ENCODE measurements around the gene H6PD.

H6PD gene

GRCh38 chr1:9207715-9208114 is 26.9 kb upstream of the H6PD start:
- no peak for TF ChIP-seq CTCF (IDR thresholded peaks at IDR 0.05; ENCODE audit: extremely low read depth, missing control alignments)
- DNase-seq (ENCODE audit: low spot score): no peak

- no peak for DNase-seq (ENCODE audit: low spot score)
- no peak for TF ChIP-seq CTCF (IDR thresholded peaks at IDR 0.05; ENCODE audit: extremely low read depth, missing control alignments)
These were observed 23.2 kb upstream of the H6PD start for GRCh38 chr1:9211291-9211811.

- no peak for DNase-seq (ENCODE audit: low spot score)
- TF ChIP-seq CTCF (IDR thresholded peaks at IDR 0.05; ENCODE audit: extremely low read depth, missing control alignments): no peak
These were observed 21.8 kb upstream of the H6PD start for GRCh38 chr1:9212735-9213134.

GRCh38 chr1:9213956-9214355 is 20.6 kb upstream of the H6PD start:
- no peak for DNase-seq (ENCODE audit: low spot score)
- no peak for TF ChIP-seq CTCF (IDR thresholded peaks at IDR 0.05; ENCODE audit: extremely low read depth, missing control alignments)

- no peak for DNase-seq (ENCODE audit: low spot score)
These were observed 15.7 kb upstream of the H6PD start for GRCh38 chr1:9218917-9219316.

GRCh38 chr1:9222846-9223625 is 11.5 kb upstream of the H6PD start:
- TF ChIP-seq CTCF (IDR thresholded peaks at IDR 0.05; ENCODE audit: extremely low read depth, missing control alignments): no peak

More at GRCh38 chr1:9218917-9219316, 15.7 kb upstream of the H6PD start:
- no peak for TF ChIP-seq CTCF (IDR thresholded peaks at IDR 0.05; ENCODE audit: extremely low read depth, missing control alignments)

GRCh38 chr1:9224664-9225410 is 9.7 kb upstream of the H6PD start:
- TF ChIP-seq CTCF (IDR thresholded peaks at IDR 0.05; ENCODE audit: extremely low read depth, missing control alignments): no peak
- DNase-seq (ENCODE audit: low spot score): no peak

More at GRCh38 chr1:9222846-9223625, 11.5 kb upstream of the H6PD start:
- no peak for DNase-seq (ENCODE audit: low spot score)

All from GM20000 (cell line).